H1 (cell line): ENCODE measurements around the gene SDR39U1. TPM values are rescaled to one million over a fixed set of nuclear protein-coding genes. Genes with fewer than 3 reads are reported as not detected.

Source experiments
- CTCF ChIA-PET: fragments of 300-600 bp; sonication (Branson Sonifier 250); formaldehyde crosslinking; loops from one replicate; lab custom pipeline; 2021; ENCODE audit not compliant: partially characterized antibody; lab: Charles Lee
- POLR2A ChIA-PET: fragments of 300-600 bp; sonication (Branson Sonifier 250); formaldehyde crosslinking; loops from one replicate; lab custom pipeline; 2021; ENCODE audit warnings: inconsistent platforms; ENCODE audit not compliant: partially characterized antibody; lab: Charles Lee
- DNase-seq, 2 experiments: peaks; one replicate each; pipeline versions ENCODE4 v3.0.0 to v3.0.0-alpha.2; 2010 to 2022; ENCODE audit warnings: low spot score in 2 of 2, low read depth in 1 of 2, mixed read lengths in 1 of 2
- FAIRE-seq: peaks from 2 replicates; lab custom pipeline; 2011; peaks lifted over from hg19 to GRCh38; lab: Jason Lieb, UNC
- H2AFZ ChIP-seq: 2 replicates; pipeline ENCODE4 v1.8.1; 2012; ENCODE audit warnings: low read length, inconsistent platforms
- H2AK5ac ChIP-seq: 2 replicates; pipeline ENCODE4 v1.6.1; 2013; ENCODE audit warnings: low read depth, low read length
- H2BK120ac ChIP-seq: replicated peaks from 2 replicates; pipeline ENCODE3; 2013; ENCODE audit warnings: low read depth, low read length, inconsistent platforms
- H2BK12ac ChIP-seq: 2 replicates; pipeline ENCODE4 v1.6.1; 2013; ENCODE audit warnings: low read depth, low read length
- H2BK15ac ChIP-seq: 2 replicates; pipeline ENCODE4 v1.6.1; 2013; ENCODE audit warnings: low read length
- H2BK20ac ChIP-seq: 2 replicates; pipeline ENCODE4 v1.6.1; 2013; ENCODE audit warnings: low read length
- H2BK5ac ChIP-seq: 2 replicates; pipeline ENCODE4 v1.6.1; 2013; ENCODE audit warnings: low read depth, low read length
- H3K14ac ChIP-seq: 2 replicates; pipeline ENCODE4 v1.6.1; 2013; ENCODE audit warnings: inconsistent platforms; ENCODE audit not compliant: insufficient read length
- H3K18ac ChIP-seq: 2 replicates; pipeline ENCODE4 v1.6.1; 2013; ENCODE audit warnings: low read length; ENCODE audit errors: extremely low read depth
- H3K23ac ChIP-seq: 2 replicates; pipeline ENCODE4 v1.6.1; 2013; ENCODE audit warnings: inconsistent platforms; ENCODE audit not compliant: insufficient read length
- H3K23me2 ChIP-seq: 2 replicates; pipeline ENCODE4 v1.6.1; 2013; ENCODE audit warnings: low read depth, low read length
- H3K27ac ChIP-seq: 2 replicates; pipeline ENCODE4 v1.6.1; 2011; ENCODE audit warnings: low read depth, low read length, inconsistent platforms
- H3K27me3 ChIP-seq, 4 experiments: replicated peaks in 1 of 4; 1 replicate in 1 of 4; 2 replicates in 3 of 4; pipeline versions ENCODE4 v1.6.1 to v1.8.1; 2011 to 2013; ENCODE audit warnings: low read length in 3 of 4, mild to moderate bottlenecking in 3 of 4, inconsistent platforms in 2 of 4, mixed read lengths in 2 of 4, moderate library complexity in 1 of 4; ENCODE audit not compliant: control insufficient read depth in 3 of 4, insufficient read depth in 3 of 4; ENCODE audit errors: extremely low read depth in 1 of 4
- H3K36me3 ChIP-seq, 4 experiments: 2 replicates each; pipeline versions ENCODE4 v1.6.1 to v1.8.1; 2011 to 2013; ENCODE audit warnings: mild to moderate bottlenecking in 4 of 4, low read length in 3 of 4, moderate library complexity in 2 of 4, control low read depth in 1 of 4, inconsistent platforms in 1 of 4; ENCODE audit not compliant: insufficient read depth in 4 of 4, control insufficient read depth in 2 of 4
- H3K4ac ChIP-seq: replicated peaks from 2 replicates; pipeline ENCODE3; 2013; ENCODE audit warnings: low read length, low read depth, mixed read lengths, inconsistent platforms; ENCODE audit not compliant: insufficient read length
- H3K4me1 ChIP-seq, 4 experiments: replicated peaks in 1 of 4; 1 replicate in 1 of 4; 2 replicates in 3 of 4; pipeline versions ENCODE4 v1.6.1 to v1.8.1; 2011 to 2013; ENCODE audit warnings: low read length in 3 of 4, inconsistent platforms in 2 of 4, mixed read lengths in 1 of 4; ENCODE audit not compliant: insufficient read depth in 4 of 4, control insufficient read depth in 3 of 4
- H3K4me2 ChIP-seq, 2 experiments: 2 replicates each; pipeline versions ENCODE4 v1.6.1 to v1.8.1; 2011 to 2013; ENCODE audit warnings: low read depth in 2 of 2, low read length in 2 of 2, control low read depth in 1 of 2, inconsistent platforms in 1 of 2, mild to moderate bottlenecking in 1 of 2; ENCODE audit not compliant: insufficient read depth in 1 of 2
- H3K4me3 ChIP-seq, 4 experiments: fragments of 200-600, 300-600 bp in 1 of 4; sonication (generic), shearing (Covaris generic), sonication (Bioruptor Twin) in 1 of 4; 2 replicates each; pipeline versions ENCODE4 v1.5.1 to v1.8.1; 2011 to 2016; ENCODE audit warnings: low read length in 4 of 4, low read depth in 3 of 4, control low read depth in 2 of 4, inconsistent platforms in 2 of 4, mild to moderate bottlenecking in 2 of 4, mixed read lengths in 1 of 4, moderate library complexity in 1 of 4; ENCODE audit not compliant: insufficient read depth in 2 of 4; ENCODE audit errors: extremely low read depth in 1 of 4
- H3K56ac ChIP-seq: replicated peaks from 2 replicates; pipeline ENCODE3; 2013; ENCODE audit warnings: low read depth, mild to moderate bottlenecking, mixed read lengths, low read length, inconsistent platforms; ENCODE audit not compliant: insufficient read length
- H3K79me1 ChIP-seq: 2 replicates; pipeline ENCODE4 v1.6.1; 2013; ENCODE audit warnings: low read depth, low read length, control low read depth
- H3K79me2 ChIP-seq, 2 experiments: 2 replicates each; pipeline versions ENCODE4 v1.6.1 to v1.8.1; 2012 to 2013; ENCODE audit warnings: low read length in 2 of 2, mild to moderate bottlenecking in 2 of 2, inconsistent platforms in 1 of 2; ENCODE audit not compliant: insufficient read depth in 2 of 2, control insufficient read depth in 1 of 2
- H3K9ac ChIP-seq, 4 experiments: replicated peaks in 1 of 4; 1 replicate in 1 of 4; 2 replicates in 3 of 4; pipeline versions ENCODE4 v1.6.1 to v1.8.1; 2011 to 2013; ENCODE audit warnings: low read depth in 3 of 4, low read length in 3 of 4, control low read depth in 2 of 4, mild to moderate bottlenecking in 2 of 4, moderate library complexity in 2 of 4, inconsistent platforms in 1 of 4; ENCODE audit errors: extremely low read depth in 1 of 4
- H3K9me3 ChIP-seq, 2 experiments: 2 replicates each; pipeline versions ENCODE4 v1.6.1 to v1.8.1; 2012 to 2013; ENCODE audit warnings: mild to moderate bottlenecking in 2 of 2, moderate library complexity in 2 of 2, control low read depth in 1 of 2, inconsistent platforms in 1 of 2, low read depth in 1 of 2, low read length in 1 of 2, mixed read lengths in 1 of 2; ENCODE audit not compliant: insufficient read depth in 2 of 2
- H4K20me1 ChIP-seq, 2 experiments: replicated peaks in 1 of 2; 2 replicates each; pipeline versions ENCODE3 to v1.8.1; 2011 to 2013; ENCODE audit warnings: inconsistent platforms in 2 of 2, low read length in 2 of 2, mild to moderate bottlenecking in 1 of 2; ENCODE audit not compliant: insufficient read depth in 2 of 2, control insufficient read depth in 1 of 2
- H4K5ac ChIP-seq: 2 replicates; pipeline ENCODE4 v1.6.1; 2013; ENCODE audit warnings: low read length, low read depth, mixed read lengths, inconsistent platforms; ENCODE audit not compliant: insufficient read length
- H4K8ac ChIP-seq: 2 replicates; pipeline ENCODE4 v1.8.0; 2013; ENCODE audit warnings: mild to moderate bottlenecking, moderate library complexity, low read length, inconsistent platforms; ENCODE audit not compliant: insufficient read depth; ENCODE audit errors: extremely low read depth
- H4K91ac ChIP-seq: replicated peaks from 2 replicates; pipeline ENCODE3; 2013; ENCODE audit warnings: low read length, mixed read lengths, inconsistent platforms; ENCODE audit not compliant: insufficient read length
- FOSL1 ChIP-seq: IDR thresholded peaks from 2 replicates; pipeline ENCODE4 v1.6.1; 2011; ENCODE audit warnings: mild to moderate bottlenecking, low read depth, low read length, moderate library complexity; ENCODE audit not compliant: insufficient read depth
- GTF2F1 ChIP-seq: IDR thresholded peaks from 2 replicates; pipeline ENCODE4 v1.6.1; 2012; ENCODE audit warnings: low read depth, low read length, improper control_type of control experiment, borderline replicate concordance
- HDAC6 ChIP-seq: IDR thresholded peaks from one replicate; pipeline ENCODE4 v1.7.1; 2012; ENCODE audit warnings: low read depth, mild to moderate bottlenecking, inconsistent platforms, low read length, moderate library complexity
- RXRA ChIP-seq: IDR thresholded peaks from 2 replicates; pipeline ENCODE4 v1.6.1; 2011; ENCODE audit warnings: low read depth, mild to moderate bottlenecking, low read length, moderate library complexity; ENCODE audit not compliant: insufficient read depth
- WGBS, 2 experiments: shearing (Covaris generic) in 1 of 2; methylation state at CpG; one replicate each; pipeline versions ENCODE4 v1.1.6 to v1.1.7; 2013 to 2015; ENCODE audit warnings: low lambda C conversion rate in 2 of 2, mixed read lengths in 2 of 2, inconsistent platforms in 1 of 2, low coverage in 1 of 2, missing lambda C conversion rate in 1 of 2; ENCODE audit not compliant: insufficient replicate concordance in 2 of 2, insufficient coverage in 1 of 2, insufficient read length in 1 of 2; ENCODE audit errors: extremely low coverage in 1 of 2, missing lambda C conversion rate in 1 of 2; 5-methylcytosine and 5-hydroxymethylcytosine counted together
- polyA plus RNA-seq, 7 experiments: library from polyadenylated mRNA; depleted of rRNA in 3 of 7; stranded (reverse) in 5 of 7; unstranded in 2 of 7; fragments of >200 nt in 5 of 7; fragments of 200-250 nt in 2 of 7; gene quantifications; 1 replicate in 5 of 7; 2 replicates in 1 of 7; 4 replicates in 1 of 7; pipeline versions ENCODE4 v1.2.1 to v1.2.3, GENCODE V29; 2011 to 2013; ENCODE audit warnings: missing spikeins in 2 of 7, mixed read lengths in 2 of 7
- total RNA-seq: library from RNA; stranded (reverse); fragmentation: NEBNext Ultra II Directional; extraction: Animal tissue kit (Norgen Biotek cat#: 25700); gene quantifications from 2 replicates; pipeline ENCODE4 v1.2.1, GENCODE V29; 2021

The SDR39U1 gene
- total and polyA plus RNA-seq, 2 of the 8 experiments (the other 6 are each of a cell fraction or from before 2014, with no cell fraction given), result 46.7 to 98.8 TPM

GRCh38 chr14:24416932-24417619 is 25.5 kb downstream of the SDR39U1 start:
- no peak overlapping the region for H2BK120ac ChIP-seq
- no peaks in the 10 kb centered on the region for H3K4me1 ChIP-seq
- H4K91ac ChIP-seq, result no peak overlapping the region
- H2AK5ac ChIP-seq, result no peak overlapping the region
- peaks cover 0 to 6% (median 2%) of the 10 kb centered on the region in 4 experiments; a peak in 3 of 7 replicates for H3K27me3 ChIP-seq
- no peak overlapping the region for H3K27ac ChIP-seq
- H2AFZ ChIP-seq, result no peak overlapping the region
- no peaks in the 10 kb centered on the region for H3K79me1 ChIP-seq
- ChIA-PET POLR2A (interaction anchor here (1.1 to 6.3 kb wide), 2 partner anchors 12 to 19 kb away, joined by 5 to 28 read pairs; partner anchors contain the start of genes CBLN3 and KHNYN), CTCF (interaction anchor here (1.2 to 21.3 kb wide), 8 partner anchors 9 to 88 kb away, joined by 4 to 664 read pairs (median 18); partner anchors contain the start of genes ADCY4, CBLN3, NYNRIN and RIPK3)
- no peak overlapping the region for H3K56ac ChIP-seq
- H3K23ac ChIP-seq, result no peak overlapping the region
- H2BK12ac ChIP-seq, result no peak overlapping the region
- no peak overlapping the region for H2BK20ac ChIP-seq
- no peaks in the 10 kb centered on the region for H4K20me1 ChIP-seq
- FAIRE-seq (no peak), DNase-seq (no peak)
- H3K4me3 ChIP-seq, result no peak overlapping the region
- 91% methylated on average over 16 of the region's 16 CpGs; no CpG with 5 or more reads in 1 of the 2 experiments for WGBS, 2 experiments
- no peak overlapping the region for H3K14ac ChIP-seq
- H3K79me2 ChIP-seq, result no peaks in the 10 kb centered on the region
- peaks cover 4 to 11% (median 7%) of the 10 kb centered on the region in 4 experiments; a peak in 5 of 8 replicates for H3K36me3 ChIP-seq
- H2BK15ac ChIP-seq, result no peak overlapping the region
- H3K4ac ChIP-seq, result no peak overlapping the region
- peak overlapping the region; percentile 57; the same call in 1 of the 2 replicates for H4K8ac ChIP-seq
- no peak overlapping the region for H2BK5ac ChIP-seq
- H3K23me2 ChIP-seq, result no peaks in the 10 kb centered on the region
- no peak overlapping the region for H3K18ac ChIP-seq
- no peaks in the 10 kb centered on the region for H3K9me3 ChIP-seq
- no peak overlapping the region for H4K5ac ChIP-seq
- H3K4me2 ChIP-seq, result no peak overlapping the region
- TF ChIP-seq GTF2F1 (no peak), HDAC6 (no peak), FOSL1 (no peak), RXRA (no peak)
- TF ChIP-seq, all 59 proteins: peak for 0
- H3K9ac ChIP-seq, result no peak overlapping the region
